ENCODE data around the gene MAML3. TPM values are rescaled to one million over a fixed set of nuclear protein-coding genes. Genes with fewer than 3 reads are reported as not detected.

The MAML3 gene
- total RNA-seq, 1 donor from 2014 or later: 8.1 TPM

GRCh38 chr4:139774759-139775487 lies 379.1 kb downstream of the MAML3 start:
- Histone ChIP-seq H3K27me3 (ENCODE audit: insufficient read depth, low read length) (no peaks in the 10 kb centered on the region), H3K79me2 (ENCODE audit: insufficient read depth, low read length) (no peaks in the 10 kb centered on the region), H4K20me1 (ENCODE audit: insufficient read depth, low read length) (no peaks in the 10 kb centered on the region), H3K9ac (ENCODE audit: low read length) (no peak overlapping the region), H3K36me3 (ENCODE audit: insufficient read depth, low read length) (no peaks in the 10 kb centered on the region), H3K4me2 (ENCODE audit: low read length) (no peak overlapping the region), H2AFZ (ENCODE audit: low read depth, low read length) (no peak overlapping the region), H3K4me3 (ENCODE audit: insufficient read depth, low read depth, low read length) (no peak overlapping the region), H3K9me3 (ENCODE audit: insufficient read depth, low read depth, low read length) (no peaks in the 10 kb centered on the region), H3K27ac (ENCODE audit: low read depth, low read length) (no peak overlapping the region), H3K4me1 (ENCODE audit: insufficient read depth, low read length) (no peaks in the 10 kb centered on the region)
- peaks cover 2% of the 10 kb centered on the region for H3K27me3 Mint-ChIP-seq (ENCODE audit: low read depth, unreplicated experiment)
- DNase-seq (ENCODE audit: low read depth): no peak
- FAIRE-seq: no peak
- no peak for TF ChIP-seq CTCF (IDR thresholded peaks at IDR 0.05; ENCODE audit: insufficient read depth, low read depth, low read length)
- no peak for TF ChIP-seq EZH2 (IDR thresholded peaks at IDR 0.05; ENCODE audit: insufficient read depth, low read length)
- H3K9me3 Mint-ChIP-seq (ENCODE audit: unreplicated experiment): no peaks in the 10 kb centered on the region
- peaks cover 7% of the 10 kb centered on the region for H3K4me1 Mint-ChIP-seq (ENCODE audit: low read depth, unreplicated experiment)
- H3K27ac Mint-ChIP-seq (ENCODE audit: unreplicated experiment): no peak overlapping the region
- no peaks in the 10 kb centered on the region for H3K36me3 Mint-ChIP-seq (ENCODE audit: low read depth, unreplicated experiment)
- no peak overlapping the region for H3K4me3 Mint-ChIP-seq (ENCODE audit: unreplicated experiment)

- no peak for TF ChIP-seq EZH2 (IDR thresholded peaks at IDR 0.05; ENCODE audit: insufficient read depth, low read length)
- TF ChIP-seq CTCF (IDR thresholded peaks at IDR 0.05; ENCODE audit: insufficient read depth, low read depth, low read length): no peak
- Mint-ChIP-seq H3K4me3 (ENCODE audit: unreplicated experiment) (no peak overlapping the region), H3K9me3 (ENCODE audit: unreplicated experiment) (no peaks in the 10 kb centered on the region), H3K27ac (ENCODE audit: unreplicated experiment) (no peak overlapping the region), H3K4me1 (ENCODE audit: low read depth, unreplicated experiment) (peaks cover 7% of the 10 kb centered on the region), H3K36me3 (ENCODE audit: low read depth, unreplicated experiment) (no peaks in the 10 kb centered on the region), H3K27me3 (ENCODE audit: low read depth, unreplicated experiment) (peaks cover 2% of the 10 kb centered on the region)
- Histone ChIP-seq H3K79me2 (ENCODE audit: insufficient read depth, low read length) (no peaks in the 10 kb centered on the region), H2AFZ (ENCODE audit: low read depth, low read length) (no peak overlapping the region), H3K9me3 (ENCODE audit: insufficient read depth, low read depth, low read length) (no peaks in the 10 kb centered on the region), H3K36me3 (ENCODE audit: insufficient read depth, low read length) (no peaks in the 10 kb centered on the region), H3K9ac (ENCODE audit: low read length) (no peak overlapping the region), H3K4me2 (ENCODE audit: low read length) (no peak overlapping the region), H3K4me3 (ENCODE audit: insufficient read depth, low read depth, low read length) (no peak overlapping the region), H3K27me3 (ENCODE audit: insufficient read depth, low read length) (no peaks in the 10 kb centered on the region), H4K20me1 (ENCODE audit: insufficient read depth, low read length) (no peaks in the 10 kb centered on the region), H3K27ac (ENCODE audit: low read depth, low read length) (no peak overlapping the region), H3K4me1 (ENCODE audit: insufficient read depth, low read length) (no peaks in the 10 kb centered on the region)
- DNase-seq (ENCODE audit: low read depth) (no peak), FAIRE-seq (no peak)
These were observed 380.2 kb downstream of the MAML3 start for GRCh38 chr4:139773560-139774318.

Measured in astrocyte (in vitro differentiated cells and primary cell).